Progenitor cell of endocrine pancreas (in vitro differentiated cells): ENCODE results near the gene THADA. TPM values are rescaled to one million over a fixed set of nuclear protein-coding genes. Genes with fewer than 3 reads are reported as not detected.

Source experiments
- DNase-seq: peaks from one replicate; pipeline ENCODE4 v3.0.0; 2021; ENCODE audit warnings: low spot score; ENCODE audit not compliant: unreplicated experiment
- H3K27ac Mint-ChIP-seq: 2 replicates; pipeline ENCODE4 v1.8.0; 2021; ENCODE audit warnings: mild to moderate bottlenecking, moderate library complexity, mixed read lengths
- H3K27me3 Mint-ChIP-seq: 2 replicates; pipeline ENCODE4 v1.8.0; 2021; ENCODE audit warnings: mixed read lengths
- H3K36me3 Mint-ChIP-seq: 2 replicates; pipeline ENCODE4 v1.8.0; 2022; ENCODE audit warnings: mixed read lengths; ENCODE audit not compliant: insufficient read depth
- H3K4me1 Mint-ChIP-seq: 2 replicates; pipeline ENCODE4 v1.8.0; 2021; ENCODE audit warnings: low read depth, mixed read lengths
- H3K4me3 Mint-ChIP-seq: 2 replicates; pipeline ENCODE4 v1.8.0; 2021; ENCODE audit warnings: low read depth, mild to moderate bottlenecking, moderate library complexity, mixed read lengths
- H3K9me3 Mint-ChIP-seq: 2 replicates; pipeline ENCODE4 v1.8.0; 2021; ENCODE audit warnings: low read depth, mixed read lengths
- CTCF ChIP-seq: fragments of 200-600 bp; sonication (generic); IDR thresholded peaks from one replicate; pipeline ENCODE4 v1.5.0; 2021; ENCODE audit warnings: antibody characterized with exemption, mild to moderate bottlenecking; ENCODE audit not compliant: unreplicated experiment
- total RNA-seq: library from RNA; stranded (reverse); gene quantifications from 2 replicates; pipeline ENCODE4 v1.2.1, GENCODE V29; 2021

The THADA gene
- total RNA-seq, 1 donor from 2014 or later = 39.4 TPM

- no peak for DNase-seq
- Mint-ChIP-seq H3K4me3 (peak overlapping the region; percentile 4), H3K27me3 (peaks cover 30% of the 10 kb centered on the region), H3K36me3 (peaks cover 7% of the 10 kb centered on the region), H3K9me3 (no peaks in the 10 kb centered on the region), H3K27ac (peak overlapping the region; percentile 51), H3K4me1 (peaks cover 40% of the 10 kb centered on the region)
- TF ChIP-seq CTCF = no peak
Measured at GRCh38 chr2:43419876-43420275, 176.0 kb downstream of the THADA start.

- Mint-ChIP-seq H3K9me3 (no peaks in the 10 kb centered on the region), H3K36me3 (peaks cover 4% of the 10 kb centered on the region), H3K4me3 (no peak overlapping the region), H3K4me1 (peaks cover 38% of the 10 kb centered on the region), H3K27me3 (peaks cover 25% of the 10 kb centered on the region), H3K27ac (peak overlapping the region; percentile 2)
- no peak for DNase-seq
- no peak for TF ChIP-seq CTCF
Measured at GRCh38 chr2:43419243-43419642, 176.6 kb downstream of the THADA start.

- H3K9me3 Mint-ChIP-seq = no peaks in the 10 kb centered on the region
- H3K4me1 Mint-ChIP-seq = peaks cover 36% of the 10 kb centered on the region
- DNase-seq = no peak
- no peak for TF ChIP-seq CTCF
- H3K36me3 Mint-ChIP-seq = peaks cover 4% of the 10 kb centered on the region
- peaks cover 23% of the 10 kb centered on the region for H3K27me3 Mint-ChIP-seq
- no peak overlapping the region for H3K4me3 Mint-ChIP-seq
- peak overlapping the region; percentile 2 for H3K27ac Mint-ChIP-seq
Measured at GRCh38 chr2:43418680-43419079, 177.2 kb downstream of the THADA start.

DNA sequence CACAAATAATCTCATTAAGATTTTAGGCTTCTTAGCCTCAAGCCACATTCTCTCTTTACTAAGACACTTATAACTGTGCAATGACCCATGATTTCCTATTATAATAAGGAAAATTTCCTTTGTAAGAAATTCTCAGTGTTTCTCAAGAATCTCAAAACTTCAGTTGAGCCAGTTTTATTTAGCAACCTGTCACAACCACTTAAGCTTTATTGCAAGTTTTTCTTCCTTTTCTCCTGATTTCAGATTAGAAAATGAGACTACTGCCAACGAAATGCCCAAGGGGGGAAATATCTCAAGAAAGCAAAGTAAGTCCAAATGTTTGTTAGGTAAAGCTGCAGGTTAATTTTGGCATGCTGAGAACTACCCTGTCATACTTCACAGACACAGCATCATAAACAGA, 178.5 kb downstream of the THADA start:
- H3K9me3 Mint-ChIP-seq = no peaks in the 10 kb centered on the region
- peaks cover 36% of the 10 kb centered on the region for H3K4me1 Mint-ChIP-seq
- no peak overlapping the region for H3K27ac Mint-ChIP-seq
- no peak for DNase-seq
- no peak overlapping the region for H3K4me3 Mint-ChIP-seq
- no peak for TF ChIP-seq CTCF
- peaks cover 19% of the 10 kb centered on the region for H3K27me3 Mint-ChIP-seq
- peaks cover 7% of the 10 kb centered on the region for H3K36me3 Mint-ChIP-seq

DNA sequence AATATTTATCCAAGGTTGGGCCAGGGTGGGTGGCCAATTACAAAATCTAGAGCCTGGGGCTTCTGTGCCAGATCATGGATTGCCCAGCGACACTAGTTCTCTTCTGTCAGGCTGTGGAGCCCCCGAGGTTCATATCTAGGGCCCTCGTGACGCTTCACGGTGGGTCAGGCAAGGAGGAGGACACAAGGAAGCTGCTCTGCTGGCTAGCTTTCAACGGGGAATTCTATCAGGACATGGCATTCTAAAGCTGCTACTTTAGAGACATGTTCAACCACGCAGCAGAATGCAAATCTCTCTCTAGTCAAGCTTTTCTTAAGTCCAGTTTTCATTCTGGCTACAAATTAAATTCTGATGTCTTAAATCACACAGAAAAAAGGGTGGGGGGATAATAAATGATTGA, 180.2 kb downstream of the THADA start:
- Mint-ChIP-seq H3K9me3 (no peaks in the 10 kb centered on the region), H3K27ac (no peak overlapping the region), H3K4me1 (peaks cover 31% of the 10 kb centered on the region), H3K27me3 (peaks cover 19% of the 10 kb centered on the region), H3K36me3 (peaks cover 8% of the 10 kb centered on the region), H3K4me3 (no peak overlapping the region)
- no peak for DNase-seq
- TF ChIP-seq CTCF = no peak
